Thymus (tissue), 11 donors: ENCODE measurements around the gene SLC38A8. TPM values are rescaled to one million over a fixed set of nuclear protein-coding genes. Genes with fewer than 3 reads are reported as not detected.

ENCODE experiments used
- DNase-seq, 9 donors: peaks; one replicate each; pipeline ENCODE4 v3.0.0-alpha.2; 2013; ENCODE audit warnings: low spot score in 9 of 9, low read depth in 6 of 9, missing footprints in 1 of 9
- H3K27ac ChIP-seq, 2 donors: one replicate each; pipeline ENCODE4 v1.5.1; 2013; ENCODE audit warnings: control low read depth in 1 of 2, low read depth in 1 of 2, low read length in 1 of 2, mild to moderate bottlenecking in 1 of 2, moderate library complexity in 1 of 2
- H3K27me3 ChIP-seq, 2 donors: one replicate each; pipeline ENCODE4 v1.5.1; 2013; ENCODE audit warnings: low read length in 1 of 2; ENCODE audit not compliant: control insufficient read depth in 2 of 2, insufficient read depth in 1 of 2
- H3K36me3 ChIP-seq, 2 donors: one replicate each; pipeline ENCODE4 v1.5.1; 2013; ENCODE audit warnings: low read length in 1 of 2, mild to moderate bottlenecking in 1 of 2, moderate library complexity in 1 of 2; ENCODE audit not compliant: control insufficient read depth in 2 of 2, insufficient read depth in 2 of 2
- H3K4me1 ChIP-seq, 2 donors: one replicate each; pipeline ENCODE4 v1.5.1; 2013; ENCODE audit warnings: low read length in 2 of 2; ENCODE audit not compliant: control insufficient read depth in 2 of 2, insufficient read depth in 2 of 2
- H3K4me3 ChIP-seq, 2 donors: one replicate each; pipeline ENCODE4 v1.5.1; 2013; ENCODE audit warnings: low read length in 2 of 2, control low read depth in 1 of 2, mild to moderate bottlenecking in 1 of 2
- H3K9me3 ChIP-seq, 2 donors: one replicate each; pipeline ENCODE4 v1.5.1; 2013; ENCODE audit warnings: low read length in 1 of 2, mild to moderate bottlenecking in 1 of 2; ENCODE audit not compliant: control insufficient read depth in 2 of 2, insufficient read depth in 1 of 2
- WGBS: extraction: QIAGEN DNeasy Blood & Tissue Kit; methylation state at CpG from one replicate; pipeline ENCODE4 v1.1.7; 2013; 5-methylcytosine and 5-hydroxymethylcytosine counted together
- polyA plus RNA-seq: library from polyadenylated mRNA; stranded (reverse); fragments of 200-250 nt; gene quantifications from one replicate; pipeline ENCODE4 v1.2.3, GENCODE V29; 2013
- total RNA-seq: library from RNA; stranded (reverse); fragments of 120-200 nt; gene quantifications from one replicate; pipeline ENCODE4 v1.2.4, GENCODE V29; 2013
- donor health status: healthy.

Gene SLC38A8
- total and polyA plus RNA-seq, 2 donors, result 0.57 to 0.66 TPM

DNA sequence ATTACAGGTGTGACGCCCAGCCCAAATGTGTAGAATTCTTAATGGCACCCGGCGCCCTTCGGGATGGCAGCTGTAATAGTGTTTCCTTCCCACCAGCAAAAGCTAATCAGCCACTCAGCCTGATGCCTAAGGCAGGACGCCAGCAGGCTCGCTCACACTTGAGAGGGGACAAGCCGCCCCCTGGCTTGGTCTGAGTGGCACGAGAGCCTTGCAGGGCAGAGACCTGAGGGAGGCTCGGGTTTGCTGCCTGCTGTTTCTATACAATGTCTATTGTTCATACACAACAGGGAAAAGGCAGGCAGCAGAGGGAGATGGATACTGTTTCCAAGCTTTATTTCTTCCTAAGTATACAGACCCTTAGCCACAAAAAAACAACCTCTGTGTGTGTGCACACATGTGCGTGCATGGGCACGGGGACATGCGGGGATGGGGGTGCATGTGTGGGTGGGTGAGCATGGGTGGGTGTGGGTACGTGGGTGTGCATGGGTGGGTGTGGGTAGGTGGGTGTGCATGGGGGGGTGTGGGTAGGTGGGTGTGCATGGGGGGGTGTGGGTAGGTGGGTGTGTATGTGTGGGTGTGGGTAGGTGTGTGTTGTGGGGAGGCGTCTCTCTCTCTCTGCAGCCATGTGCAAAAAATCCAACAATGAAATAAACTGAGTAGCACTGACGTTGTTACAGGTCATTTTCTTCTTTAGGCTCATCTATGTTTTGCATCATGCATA is 10.0 kb downstream of the SLC38A8 start:
- Histone ChIP-seq H3K27me3 (peaks cover 0 to 11% of the 10 kb centered on the region in 2 donors), H3K4me1 (no peaks in the 10 kb centered on the region), H3K36me3 (no peaks in the 10 kb centered on the region), H3K27ac (no peak overlapping the region), H3K4me3 (no peak overlapping the region), H3K9me3 (no peaks in the 10 kb centered on the region)
- WGBS, result 80% methylated on average over 15 of the region's 15 CpGs
- no peak for DNase-seq

DNA sequence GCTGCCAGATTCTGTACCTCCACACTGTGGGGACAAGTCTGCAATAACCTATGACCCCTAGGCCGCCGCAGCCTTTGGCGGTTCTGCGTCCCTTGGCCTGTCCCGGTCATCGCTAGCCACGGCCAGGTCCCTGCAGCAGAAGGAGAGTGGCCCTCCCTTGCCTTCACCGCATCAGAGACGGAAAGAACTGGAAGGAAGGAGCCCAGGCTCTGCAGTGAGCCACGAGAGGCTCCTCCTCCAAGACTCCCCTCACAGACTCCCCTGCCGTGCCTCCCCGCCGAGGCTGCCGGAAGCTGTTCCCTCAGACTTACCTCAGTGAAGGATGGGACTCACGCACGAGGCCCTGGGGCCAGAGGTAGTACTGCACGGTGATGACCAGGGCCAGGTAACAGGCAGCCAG is 11.0 kb downstream of the SLC38A8 start:
- Histone ChIP-seq H3K4me1 (no peaks in the 10 kb centered on the region), H3K27ac (no peak overlapping the region), H3K4me3 (no peak overlapping the region), H3K27me3 (peaks cover 0 to 15% of the 10 kb centered on the region in 2 donors), H3K9me3 (no peaks in the 10 kb centered on the region), H3K36me3 (no peaks in the 10 kb centered on the region)
- DNase-seq, result no peak
- WGBS, result 79% methylated on average over 17 of the region's 17 CpGs

DNA sequence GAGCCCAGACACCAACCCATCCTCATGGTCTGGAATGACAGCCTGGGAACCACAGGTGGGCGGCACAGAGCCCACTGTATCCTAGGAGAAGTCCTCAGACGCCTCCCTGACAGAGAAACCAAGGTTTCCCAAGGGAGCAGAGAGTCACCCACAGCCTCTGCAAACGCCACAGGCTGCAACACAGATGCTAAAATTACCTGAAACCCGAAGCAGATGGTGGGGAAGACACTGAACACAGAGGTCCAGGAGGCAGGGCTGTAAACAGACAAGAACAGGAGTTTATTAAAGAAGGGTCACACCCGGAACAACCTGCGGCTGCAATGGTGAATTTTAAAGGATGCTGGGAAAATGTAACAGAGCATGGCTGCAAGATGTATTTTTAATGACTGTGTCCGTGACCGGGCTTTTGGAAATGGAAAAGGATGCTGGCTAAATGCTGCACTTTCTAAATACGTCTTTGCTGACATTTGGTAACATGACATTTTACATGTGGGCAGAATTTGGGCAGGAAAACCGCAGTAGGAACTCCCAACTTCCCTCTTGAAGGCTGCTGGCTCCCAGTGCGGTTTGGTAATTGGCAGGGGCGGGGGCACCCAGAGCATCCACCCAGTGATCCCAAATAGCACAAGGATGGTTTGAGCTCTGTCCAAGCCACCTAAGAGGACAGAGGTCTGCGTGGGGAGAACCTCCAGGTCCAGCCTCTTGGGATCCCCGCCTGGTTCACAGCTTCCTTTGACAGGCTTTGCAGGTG is 13.1 kb downstream of the SLC38A8 start:
- H3K4me1 ChIP-seq, result no peaks in the 10 kb centered on the region
- 35% methylated on average over 14 of the region's 14 CpGs for WGBS
- H3K9me3 ChIP-seq, result no peaks in the 10 kb centered on the region
- H3K36me3 ChIP-seq, result no peaks in the 10 kb centered on the region
- peaks cover 0 to 17% of the 10 kb centered on the region in 2 donors for H3K27me3 ChIP-seq
- H3K4me3 ChIP-seq, result no peak overlapping the region
- H3K27ac ChIP-seq, result no peak overlapping the region
- no peak for DNase-seq

DNA sequence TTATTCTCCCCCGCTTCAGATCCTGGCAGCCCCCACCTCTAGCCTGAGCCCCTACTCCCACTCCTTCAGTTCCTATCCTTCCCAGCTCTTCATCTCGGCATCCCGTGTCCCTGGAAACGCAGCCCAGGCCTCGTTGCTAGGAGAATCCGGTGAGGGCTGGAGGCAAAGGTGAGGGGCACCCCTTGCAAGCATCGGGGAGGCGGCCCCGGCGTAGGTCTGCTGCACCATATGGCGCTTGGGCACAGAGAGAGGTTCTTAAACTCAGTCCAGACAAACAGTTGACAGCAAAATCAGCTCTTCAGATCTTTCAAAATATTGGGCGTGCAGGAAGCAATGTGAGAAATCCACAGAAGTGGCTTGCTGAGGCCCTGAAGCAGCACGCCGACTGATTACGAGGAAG is 15.0 kb downstream of the SLC38A8 start:
- no peak overlapping the region for H3K4me3 ChIP-seq
- H3K4me1 ChIP-seq, result no peaks in the 10 kb centered on the region
- no peak for DNase-seq
- no peaks in the 10 kb centered on the region for H3K9me3 ChIP-seq
- no peak overlapping the region for H3K27ac ChIP-seq
- H3K36me3 ChIP-seq, result no peaks in the 10 kb centered on the region
- 86% methylated on average over 15 of the region's 15 CpGs for WGBS
- H3K27me3 ChIP-seq, result peaks cover 0 to 18% of the 10 kb centered on the region in 2 donors

DNA sequence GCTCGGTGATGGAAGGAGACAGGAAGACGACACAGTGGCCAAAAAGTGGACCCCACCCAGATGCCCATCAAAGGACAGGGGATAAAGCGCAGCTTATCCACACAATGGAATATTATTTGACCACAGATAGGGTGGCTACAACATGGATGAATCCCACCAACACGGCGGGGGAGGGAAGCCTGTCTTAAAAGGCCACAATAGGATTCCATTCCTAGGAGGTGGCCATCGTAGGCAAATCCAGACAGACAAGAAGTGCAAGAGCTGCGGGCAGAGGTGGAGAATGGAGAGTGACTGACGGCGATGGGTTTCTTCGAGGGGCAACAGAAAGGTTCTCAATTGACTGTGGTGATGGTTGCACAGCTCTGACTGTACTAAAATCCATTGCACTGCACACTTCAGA is 16.0 kb downstream of the SLC38A8 start:
- no peaks in the 10 kb centered on the region for H3K4me1 ChIP-seq
- no peak overlapping the region for H3K27ac ChIP-seq
- WGBS, result 92% methylated on average over 10 of the region's 10 CpGs
- no peak overlapping the region for H3K4me3 ChIP-seq
- no peak for DNase-seq
- H3K9me3 ChIP-seq, result peaks cover 0 to 6% of the 10 kb centered on the region in 2 donors
- no peaks in the 10 kb centered on the region for H3K36me3 ChIP-seq
- peaks cover 0 to 17% of the 10 kb centered on the region in 2 donors for H3K27me3 ChIP-seq

DNA sequence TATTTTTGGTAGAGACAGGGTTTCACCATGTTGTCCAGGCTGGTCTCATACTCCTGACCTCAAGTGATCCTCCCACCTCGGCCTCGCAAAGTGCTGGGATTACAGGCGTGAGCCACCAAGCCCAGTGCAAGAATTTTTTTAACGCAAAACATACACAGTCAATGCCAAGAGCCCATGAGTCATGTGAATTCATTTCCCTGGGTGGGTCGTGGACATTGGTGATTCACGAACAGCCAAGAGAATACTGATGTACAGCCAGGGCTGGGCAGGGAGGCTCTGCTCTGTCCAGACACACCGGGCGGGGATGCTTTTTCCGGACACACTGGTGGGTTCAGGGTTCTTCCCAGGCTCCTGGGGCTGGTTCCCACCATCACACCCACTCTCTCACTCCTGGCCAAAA is 17.7 kb downstream of the SLC38A8 start:
- peaks cover 0 to 13% of the 10 kb centered on the region in 2 donors for H3K27me3 ChIP-seq
- WGBS, result 87% methylated on average over 9 of the region's 9 CpGs
- peaks cover 0 to 12% of the 10 kb centered on the region in 2 donors for H3K9me3 ChIP-seq
- H3K4me1 ChIP-seq, result no peaks in the 10 kb centered on the region
- no peak overlapping the region for H3K4me3 ChIP-seq
- no peaks in the 10 kb centered on the region for H3K36me3 ChIP-seq
- DNase-seq, result no peak
- H3K27ac ChIP-seq, result no peak overlapping the region

DNA sequence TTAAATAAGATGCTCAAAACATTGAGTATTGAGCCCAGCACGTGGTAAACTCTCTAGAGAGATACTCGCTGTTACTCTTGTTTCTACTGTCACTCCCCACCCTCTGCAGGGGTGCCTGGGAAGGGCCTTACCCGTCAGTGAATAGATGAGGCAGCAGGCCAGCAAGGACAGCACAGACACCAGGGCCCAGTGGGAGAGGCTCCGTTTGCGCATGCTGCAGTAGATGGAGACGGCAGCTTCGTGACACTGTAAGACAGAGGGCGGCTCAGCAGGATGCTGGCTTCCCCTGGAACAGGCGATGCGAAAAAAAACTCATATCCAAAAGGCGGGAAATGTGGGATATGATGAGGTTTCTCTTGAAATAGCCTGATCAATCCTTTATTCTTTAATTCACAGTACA is 20.0 kb downstream of the SLC38A8 start:
- Histone ChIP-seq H3K36me3 (no peaks in the 10 kb centered on the region), H3K27me3 (peaks cover 0 to 8% of the 10 kb centered on the region in 2 donors), H3K4me1 (no peaks in the 10 kb centered on the region), H3K27ac (no peak overlapping the region), H3K9me3 (peaks cover 0 to 12% of the 10 kb centered on the region in 2 donors), H3K4me3 (no peak overlapping the region)
- DNase-seq, result no peak
- WGBS, result 82% methylated on average over 11 of the region's 11 CpGs

DNA sequence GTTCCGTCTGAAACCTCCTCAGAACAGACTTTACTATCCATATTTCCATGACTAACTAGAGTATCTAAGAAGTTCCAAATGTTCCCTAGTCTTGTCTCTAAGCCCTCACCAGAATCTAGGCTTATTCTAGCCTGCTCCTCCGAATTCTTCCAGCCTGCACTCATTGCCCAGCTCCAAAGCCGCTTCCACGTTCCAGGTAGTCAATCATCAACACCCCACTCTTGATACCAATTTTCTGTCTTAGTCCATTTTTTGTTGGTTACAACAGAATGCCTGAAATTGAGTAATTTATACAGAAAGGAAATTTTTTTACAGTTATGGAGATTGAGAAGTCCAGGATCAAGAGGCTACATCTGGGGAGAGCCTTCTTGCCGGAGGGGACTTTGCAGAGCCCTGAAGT is 21.1 kb downstream of the SLC38A8 start:
- Histone ChIP-seq H3K9me3 (peaks cover 0 to 12% of the 10 kb centered on the region in 2 donors), H3K27me3 (peaks cover 0 to 4% of the 10 kb centered on the region in 2 donors), H3K4me3 (no peak overlapping the region), H3K27ac (no peak overlapping the region), H3K4me1 (no peaks in the 10 kb centered on the region), H3K36me3 (no peaks in the 10 kb centered on the region)
- WGBS, result 75% methylated on average over 5 of the region's 5 CpGs
- no peak for DNase-seq

DNA sequence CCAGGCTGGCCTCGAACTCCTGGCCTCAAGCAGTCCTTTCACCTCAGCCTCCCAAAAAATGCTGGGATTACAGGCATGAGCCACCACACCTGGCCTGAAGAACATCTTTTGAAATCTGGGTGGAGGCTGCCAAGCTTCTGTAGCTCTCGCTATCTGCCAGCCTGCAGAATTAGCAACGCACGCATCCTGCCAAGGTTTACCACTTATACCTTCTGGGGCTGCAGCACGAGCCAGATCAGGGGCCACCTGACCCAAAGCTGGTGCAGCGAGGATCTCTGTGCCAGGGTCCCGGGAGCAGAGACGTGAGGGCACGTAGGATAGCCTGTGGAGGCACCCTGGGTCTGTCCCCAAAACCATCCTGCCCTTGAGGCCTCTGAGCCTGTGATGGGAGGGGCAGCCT is 22.2 kb downstream of the SLC38A8 start:
- Histone ChIP-seq H3K27ac (no peak overlapping the region), H3K4me1 (no peaks in the 10 kb centered on the region), H3K4me3 (no peak overlapping the region), H3K36me3 (no peaks in the 10 kb centered on the region), H3K27me3 (peaks cover 0 to 2% of the 10 kb centered on the region in 2 donors), H3K9me3 (peaks cover 0 to 12% of the 10 kb centered on the region in 2 donors)
- WGBS, result 95% methylated on average over 9 of the region's 9 CpGs
- no peak for DNase-seq
